ENCODE results near the gene SPEN.
A peak's percentile ranks its signal among the peaks of the same experiment; 100 is the strongest.

Gene SPEN

GRCh38 chr1:15957221-15958095 lies 110.0 kb downstream of the SPEN start:
- H3K4me2 ChIP-seq (ENCODE audit: low read length) = no peak overlapping the region
- no peak overlapping the region for H3K27ac ChIP-seq (ENCODE audit: low read depth, low read length, poor library complexity, severe bottlenecking)
- H3K36me3 ChIP-seq (ENCODE audit: insufficient read depth, low read length) = peaks cover 4% of the 10 kb centered on the region; the same call in 1 of the 2 replicates
- TF ChIP-seq EZH2 (IDR thresholded peaks at IDR 0.05; ENCODE audit: borderline replicate concordance, low read length) = no peak
- peak; percentile 41; the same call in 1 of the 2 replicates for TF ChIP-seq CTCF (IDR thresholded peaks at IDR 0.05; ENCODE audit: low read length)
- no peak overlapping the region for H3K9ac ChIP-seq (ENCODE audit: low read length)
- no peaks in the 10 kb centered on the region for H3K9me2 ChIP-seq (ENCODE audit: low read depth, low read length)
- H3K79me2 ChIP-seq (ENCODE audit: insufficient read depth, low read length) = no peaks in the 10 kb centered on the region
- H3F3A ChIP-seq (ENCODE audit: insufficient read depth, low read length) = no peaks in the 10 kb centered on the region; the same call in 1 of the 2 replicates
- H3K9me3 ChIP-seq (ENCODE audit: low read length) = no peaks in the 10 kb centered on the region
- no peaks in the 10 kb centered on the region for H3K27me3 ChIP-seq (ENCODE audit: insufficient read depth, low read length)
- no peaks in the 10 kb centered on the region for H3K4me1 ChIP-seq (ENCODE audit: insufficient read depth, low read length, severe bottlenecking)
- H4K20me1 ChIP-seq (ENCODE audit: insufficient read depth, low read length) = no peaks in the 10 kb centered on the region
- no peak overlapping the region for H2AFZ ChIP-seq (ENCODE audit: low read length)
- no peak overlapping the region for H3K4me3 ChIP-seq (ENCODE audit: low read depth, low read length, poor library complexity, severe bottlenecking)

GRCh38 chr1:15958111-15958510 lies 110.6 kb downstream of the SPEN start:
- Histone ChIP-seq H3K79me2 (ENCODE audit: insufficient read depth, low read length) (no peaks in the 10 kb centered on the region), H3K36me3 (ENCODE audit: insufficient read depth, low read length) (peaks cover 4% of the 10 kb centered on the region; the same call in 1 of the 2 replicates), H2AFZ (ENCODE audit: low read length) (no peak overlapping the region), H4K20me1 (ENCODE audit: insufficient read depth, low read length) (no peaks in the 10 kb centered on the region), H3K9me2 (ENCODE audit: low read depth, low read length) (no peaks in the 10 kb centered on the region), H3K27me3 (ENCODE audit: insufficient read depth, low read length) (no peaks in the 10 kb centered on the region), H3K4me1 (ENCODE audit: insufficient read depth, low read length, severe bottlenecking) (no peaks in the 10 kb centered on the region), H3K9ac (ENCODE audit: low read length) (no peak overlapping the region), H3K4me2 (ENCODE audit: low read length) (no peak overlapping the region), H3K4me3 (ENCODE audit: low read depth, low read length, poor library complexity, severe bottlenecking) (no peak overlapping the region), H3K9me3 (ENCODE audit: low read length) (no peaks in the 10 kb centered on the region), H3K27ac (ENCODE audit: low read depth, low read length, poor library complexity, severe bottlenecking) (no peak overlapping the region), H3F3A (ENCODE audit: insufficient read depth, low read length) (no peaks in the 10 kb centered on the region; the same call in 1 of the 2 replicates)
- TF ChIP-seq CTCF (IDR thresholded peaks at IDR 0.05; ENCODE audit: low read length) (no peak), EZH2 (IDR thresholded peaks at IDR 0.05; ENCODE audit: borderline replicate concordance, low read length) (no peak)

- no peaks in the 10 kb centered on the region for H4K20me1 ChIP-seq (ENCODE audit: insufficient read depth, low read length)
These were observed 111.3 kb downstream of the SPEN start for GRCh38 chr1:15958793-15959192.

More at GRCh38 chr1:15958793-15959192, 111.3 kb downstream of the SPEN start:
- H3K27ac ChIP-seq (ENCODE audit: low read depth, low read length, poor library complexity, severe bottlenecking) = no peak overlapping the region
- no peak overlapping the region for H3K4me2 ChIP-seq (ENCODE audit: low read length)
- H3K9me2 ChIP-seq (ENCODE audit: low read depth, low read length) = no peaks in the 10 kb centered on the region
- no peak overlapping the region for H2AFZ ChIP-seq (ENCODE audit: low read length)
- H3F3A ChIP-seq (ENCODE audit: insufficient read depth, low read length) = no peaks in the 10 kb centered on the region; the same call in 1 of the 2 replicates
- H3K79me2 ChIP-seq (ENCODE audit: insufficient read depth, low read length) = no peaks in the 10 kb centered on the region
- peaks cover 5% of the 10 kb centered on the region for H3K4me1 ChIP-seq (ENCODE audit: insufficient read depth, low read length, severe bottlenecking)
- no peaks in the 10 kb centered on the region for H3K27me3 ChIP-seq (ENCODE audit: insufficient read depth, low read length)
- peaks cover 4% of the 10 kb centered on the region; the same call in 1 of the 2 replicates for H3K36me3 ChIP-seq (ENCODE audit: insufficient read depth, low read length)
- TF ChIP-seq EZH2 (IDR thresholded peaks at IDR 0.05; ENCODE audit: borderline replicate concordance, low read length) = no peak
- TF ChIP-seq CTCF (IDR thresholded peaks at IDR 0.05; ENCODE audit: low read length) = no peak
- H3K4me3 ChIP-seq (ENCODE audit: low read depth, low read length, poor library complexity, severe bottlenecking) = no peak overlapping the region
- no peaks in the 10 kb centered on the region for H3K9me3 ChIP-seq (ENCODE audit: low read length)
- H3K9ac ChIP-seq (ENCODE audit: low read length) = no peak overlapping the region
